Mesendoderm (in vitro differentiated cells): ENCODE data around the gene NOP56.
"Not testable (repeated sequence)": the region's sequence is repeated elsewhere in the genome, so short reads cannot be mapped to it uniquely, and the experiment has no call there.

Source experiments
- DNase-seq: peaks from one replicate; pipeline ENCODE4 v3.0.0; 2013
- H2AK5ac ChIP-seq: 2 replicates; pipeline ENCODE4 v1.6.1; 2013; ENCODE audit warnings: low read length, inconsistent platforms
- H2BK120ac ChIP-seq: 2 replicates; pipeline ENCODE4 v1.6.1; 2013; ENCODE audit warnings: low read depth, mild to moderate bottlenecking, low read length, moderate library complexity, mixed read lengths
- H2BK15ac ChIP-seq: replicated peaks from 2 replicates; pipeline ENCODE4 v1.6.1; 2013; ENCODE audit warnings: low read depth, mild to moderate bottlenecking, moderate library complexity
- H2BK5ac ChIP-seq: 2 replicates; pipeline ENCODE4 v1.6.1; 2013; ENCODE audit warnings: low read length, inconsistent platforms
- H3K18ac ChIP-seq: 2 replicates; pipeline ENCODE4 v1.6.1; 2013; ENCODE audit warnings: mild to moderate bottlenecking, low read length, mixed read lengths
- H3K23ac ChIP-seq: one replicate; pipeline ENCODE4 v1.6.1; 2013; ENCODE audit warnings: low read length
- H3K27ac ChIP-seq: 2 replicates; pipeline ENCODE4 v1.5.1; 2013; ENCODE audit warnings: low read depth, mild to moderate bottlenecking, inconsistent platforms, low read length, moderate library complexity
- H3K27me3 ChIP-seq: 2 replicates; pipeline ENCODE4 v1.6.1; 2013; ENCODE audit warnings: low read length, control low read depth, mild to moderate bottlenecking, inconsistent platforms; ENCODE audit not compliant: insufficient read depth, poor library complexity
- H3K36me3 ChIP-seq: 2 replicates; pipeline ENCODE4 v1.6.1; 2013; ENCODE audit warnings: low read length, inconsistent platforms; ENCODE audit not compliant: control insufficient read depth, insufficient read depth
- H3K4ac ChIP-seq: one replicate; pipeline ENCODE4 v1.6.1; 2013; ENCODE audit warnings: low read depth, mild to moderate bottlenecking, low read length, moderate library complexity
- H3K4me1 ChIP-seq: 2 replicates; pipeline ENCODE4 v1.6.1; 2013; ENCODE audit warnings: low read depth, low read length, inconsistent platforms; ENCODE audit not compliant: control insufficient read depth
- H3K4me2 ChIP-seq: 2 replicates; pipeline ENCODE4 v1.6.1; 2013; ENCODE audit warnings: low read length
- H3K4me3 ChIP-seq: 2 replicates; pipeline ENCODE4 v1.5.1; 2013; ENCODE audit warnings: mild to moderate bottlenecking, low read length
- H3K56ac ChIP-seq: one replicate; pipeline ENCODE4 v1.6.1; 2013; ENCODE audit warnings: low read length
- H3K79me1 ChIP-seq: 2 replicates; pipeline ENCODE4 v1.6.1; 2013; ENCODE audit warnings: low read length, inconsistent platforms
- H3K79me2 ChIP-seq: 2 replicates; pipeline ENCODE4 v1.6.1; 2013; ENCODE audit warnings: mild to moderate bottlenecking, low read length; ENCODE audit not compliant: control insufficient read depth, insufficient read depth
- H3K9ac ChIP-seq: 2 replicates; pipeline ENCODE4 v1.6.1; 2013; ENCODE audit warnings: low read length, inconsistent platforms
- H4K5ac ChIP-seq: one replicate; pipeline ENCODE4 v1.6.1; 2013; ENCODE audit warnings: low read length
- H4K8ac ChIP-seq: one replicate; pipeline ENCODE4 v1.6.1; 2013; ENCODE audit warnings: low read depth, mild to moderate bottlenecking, control low read depth, low read length, moderate library complexity
- WGBS: extraction: QIAGEN DNeasy Blood & Tissue Kit; methylation state at CpG from one replicate; pipeline ENCODE4 v1.1.7; 2013; ENCODE audit warnings: low lambda C conversion rate, missing lambda C conversion rate; ENCODE audit not compliant: insufficient coverage; ENCODE audit errors: extremely low coverage; 5-methylcytosine and 5-hydroxymethylcytosine counted together

Gene NOP56

DNA sequence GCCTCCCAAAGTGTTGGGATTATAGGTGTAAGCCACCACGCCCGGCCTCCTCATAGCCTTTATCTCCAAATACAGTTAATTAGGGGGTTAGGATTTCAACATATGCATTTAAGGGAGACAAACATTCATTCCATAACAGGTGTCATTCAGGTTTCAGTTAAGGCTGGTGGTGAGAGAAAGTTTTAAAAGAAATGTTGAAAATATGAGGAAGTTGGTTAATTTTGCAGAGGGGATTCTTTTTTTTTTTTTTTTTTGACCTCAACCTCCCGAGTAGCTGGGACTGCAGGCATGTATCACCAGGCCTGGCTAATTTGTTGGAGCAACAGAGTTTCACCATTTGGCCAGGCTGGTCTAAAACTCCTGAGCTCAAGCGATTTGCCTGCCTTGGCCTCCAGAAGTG, 27.6 kb downstream of the NOP56 start:
- Histone ChIP-seq H3K4me2 (no peak overlapping the region), H3K79me1 (no peaks in the 10 kb centered on the region), H3K9ac (no peak overlapping the region), H3K79me2 (no peaks in the 10 kb centered on the region), H4K8ac (no peak overlapping the region), H3K4me3 (no peak overlapping the region), H3K18ac (no peak overlapping the region), H3K4me1 (no peaks in the 10 kb centered on the region), H3K23ac (no peak overlapping the region), H3K4ac (no peak overlapping the region), H4K5ac (no peak overlapping the region), H2BK5ac (no peak overlapping the region), H3K27me3 (peaks cover 2% of the 10 kb centered on the region), H3K36me3 (no peaks in the 10 kb centered on the region), H2AK5ac (no peak overlapping the region), H3K56ac (no peak overlapping the region), H2BK15ac (no peak overlapping the region), H2BK120ac (no peak overlapping the region), H3K27ac (no peak overlapping the region)
- no CpG with 5 or more reads among the region's 4 CpGs for WGBS
- no peak for DNase-seq

DNA sequence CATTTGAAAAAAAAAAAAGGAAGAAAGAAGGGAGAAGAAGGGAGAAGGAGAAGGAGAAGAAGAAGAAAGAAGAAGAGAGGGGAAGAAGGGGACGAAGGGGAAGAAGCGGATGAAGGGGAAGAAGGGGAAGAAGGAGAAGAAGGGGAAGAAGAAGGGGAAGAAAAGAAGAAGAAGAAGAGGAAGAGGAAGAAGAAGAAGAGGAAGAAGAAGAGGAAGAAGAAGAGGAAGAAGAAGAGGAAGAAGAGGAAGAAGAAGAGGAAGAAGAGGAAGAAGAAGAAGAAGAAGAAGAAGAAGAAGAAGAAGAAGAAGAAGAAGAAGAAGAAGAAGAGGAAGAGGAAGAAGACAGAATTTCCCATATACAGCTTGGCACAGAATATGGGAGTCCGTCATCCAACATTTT, 29.6 kb downstream of the NOP56 start:
- not testable (repeated sequence) for H4K5ac ChIP-seq, H3K4ac ChIP-seq, H3K79me1 ChIP-seq

DNA sequence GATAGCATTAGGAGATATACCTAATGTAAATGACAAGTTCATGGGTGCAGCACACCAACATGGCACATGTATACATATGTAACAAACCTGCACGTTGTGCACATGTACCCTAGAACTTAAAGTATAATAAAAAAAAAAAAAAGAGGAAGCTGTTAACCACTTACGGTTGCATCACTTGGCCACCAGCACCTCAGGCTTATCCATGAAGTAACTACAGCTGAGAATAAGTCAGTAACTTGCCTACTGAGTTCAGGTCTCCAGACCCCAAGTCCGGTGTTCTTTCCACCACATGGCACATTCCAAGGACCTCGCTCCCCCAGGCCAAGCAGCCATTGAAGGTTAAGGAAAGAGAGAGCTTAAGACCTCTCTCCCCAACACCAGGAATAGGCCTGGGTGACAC, 32.4 kb downstream of the NOP56 start:
- H4K8ac ChIP-seq, H3K36me3 ChIP-seq, H2BK120ac ChIP-seq, H2BK15ac ChIP-seq, H2BK5ac ChIP-seq, H3K27ac ChIP-seq, DNase-seq, H3K79me1 ChIP-seq, H3K18ac ChIP-seq, H3K27me3 ChIP-seq, H3K23ac ChIP-seq, H2AK5ac ChIP-seq, H3K56ac ChIP-seq, H3K4me1 ChIP-seq, H3K4ac ChIP-seq, H3K9ac ChIP-seq, H3K4me2 ChIP-seq, H4K5ac ChIP-seq, H3K4me3 ChIP-seq, H3K79me2 ChIP-seq: not testable (repeated sequence)
- WGBS = no CpG with 5 or more reads among the region's 4 CpGs

More for the DNA sequence above, 29.6 kb downstream of the NOP56 start:
- not testable (repeated sequence) for H2BK120ac ChIP-seq, H3K18ac ChIP-seq, H3K79me2 ChIP-seq, H3K56ac ChIP-seq, H2BK5ac ChIP-seq, H2AK5ac ChIP-seq, H2BK15ac ChIP-seq, H3K4me3 ChIP-seq, H3K23ac ChIP-seq, H3K4me1 ChIP-seq, DNase-seq, H3K36me3 ChIP-seq, H3K9ac ChIP-seq, H3K27me3 ChIP-seq, H4K8ac ChIP-seq, H3K27ac ChIP-seq, H3K4me2 ChIP-seq
- 100% methylated on average over 2 of the region's 3 CpGs for WGBS

- Histone ChIP-seq H3K27ac (no peak overlapping the region), H3K4ac (no peak overlapping the region), H3K27me3 (peaks cover 33% of the 10 kb centered on the region), H2BK15ac (no peak overlapping the region), H3K4me2 (no peak overlapping the region), H3K23ac (no peak overlapping the region), H3K18ac (no peak overlapping the region), H4K5ac (no peak overlapping the region), H3K4me1 (no peaks in the 10 kb centered on the region), H2BK120ac (no peak overlapping the region), H3K56ac (no peak overlapping the region), H2AK5ac (no peak overlapping the region), H2BK5ac (no peak overlapping the region), H3K9ac (no peak overlapping the region), H3K79me1 (no peaks in the 10 kb centered on the region), H3K36me3 (no peaks in the 10 kb centered on the region), H3K79me2 (no peaks in the 10 kb centered on the region), H4K8ac (no peak overlapping the region), H3K4me3 (no peak overlapping the region)
- no peak for DNase-seq
- WGBS = no CpG with 5 or more reads among the region's 6 CpGs
These were observed 35.1 kb downstream of the NOP56 start for GRCh38 chr20:2687514-2687913.

DNA sequence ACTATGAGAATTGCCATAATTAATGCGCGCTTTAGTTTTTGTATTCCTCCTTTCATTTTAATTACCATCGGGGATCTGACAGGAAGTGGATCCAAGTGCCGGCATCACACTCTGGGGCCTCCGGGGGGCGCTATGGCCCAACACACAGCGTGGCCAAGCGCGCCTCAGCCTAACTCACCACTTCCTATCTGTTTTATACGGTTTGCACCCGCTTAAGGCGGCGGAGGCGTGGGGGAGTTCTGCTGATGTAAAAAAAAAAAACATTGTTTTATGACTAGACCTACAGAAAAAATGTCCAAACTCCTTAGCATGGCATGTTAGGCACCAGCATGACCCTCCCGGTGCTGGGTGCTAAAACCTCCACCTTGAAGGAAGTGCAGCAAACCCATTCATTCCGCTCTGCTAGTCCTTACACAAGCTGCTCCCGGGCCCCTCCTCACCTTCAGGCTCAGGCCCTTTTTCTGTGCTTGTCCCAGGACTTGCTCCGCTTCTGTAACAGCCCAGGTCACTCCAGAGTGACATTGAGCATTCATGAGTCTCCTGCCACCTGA, 35.7 kb downstream of the NOP56 start:
- H3K27me3 ChIP-seq = peaks cover 33% of the 10 kb centered on the region

GRCh38 chr20:2690213-2690612, 37.8 kb downstream of the NOP56 start:
- H4K5ac ChIP-seq = no peak overlapping the region
- H3K4ac ChIP-seq = no peak overlapping the region
- no peak overlapping the region for H3K23ac ChIP-seq
- no peak overlapping the region for H3K9ac ChIP-seq
- H3K18ac ChIP-seq = no peak overlapping the region
- H2AK5ac ChIP-seq = no peak overlapping the region
- H3K4me1 ChIP-seq = no peaks in the 10 kb centered on the region
- H3K79me2 ChIP-seq = no peaks in the 10 kb centered on the region
- H3K27me3 ChIP-seq = peaks cover 51% of the 10 kb centered on the region
- no peak overlapping the region for H2BK15ac ChIP-seq
- DNase-seq = no peak
- WGBS = no CpG with 5 or more reads among the region's 3 CpGs
- H3K79me1 ChIP-seq = no peaks in the 10 kb centered on the region
- H3K4me2 ChIP-seq = no peak overlapping the region
- no peak overlapping the region for H4K8ac ChIP-seq
- no peaks in the 10 kb centered on the region for H3K36me3 ChIP-seq
- H2BK5ac ChIP-seq = no peak overlapping the region
- H3K56ac ChIP-seq = no peak overlapping the region
- no peak overlapping the region for H3K4me3 ChIP-seq
- H3K27ac ChIP-seq = no peak overlapping the region
- H2BK120ac ChIP-seq = no peak overlapping the region

More for the DNA sequence above, 35.7 kb downstream of the NOP56 start:
- H2BK5ac ChIP-seq = no peak overlapping the region
- H3K79me1 ChIP-seq = no peaks in the 10 kb centered on the region
- H3K4me3 ChIP-seq = no peak overlapping the region
- no CpG with 5 or more reads among the region's 18 CpGs for WGBS
- no peak overlapping the region for H3K56ac ChIP-seq
- H3K36me3 ChIP-seq = no peaks in the 10 kb centered on the region
- no peak overlapping the region for H2AK5ac ChIP-seq
- H3K18ac ChIP-seq = no peak overlapping the region
- no peaks in the 10 kb centered on the region for H3K79me2 ChIP-seq
- DNase-seq = peak; percentile 59
- H3K23ac ChIP-seq = no peak overlapping the region
- H3K4ac ChIP-seq = no peak overlapping the region
- no peaks in the 10 kb centered on the region for H3K4me1 ChIP-seq
- H4K5ac ChIP-seq = no peak overlapping the region
- no peak overlapping the region for H2BK15ac ChIP-seq
- no peak overlapping the region for H2BK120ac ChIP-seq
- H4K8ac ChIP-seq = no peak overlapping the region
- no peak overlapping the region for H3K9ac ChIP-seq
- H3K27ac ChIP-seq = no peak overlapping the region
- H3K4me2 ChIP-seq = no peak overlapping the region
